T follicular helper cell (primary cell): ENCODE results near the gene VEGFC.

Experiments
- DNase-seq: peaks from one replicate; pipeline ENCODE4 v3.0.0-alpha.2; 2020; ENCODE audit warnings: low read depth

The VEGFC gene

DNA sequence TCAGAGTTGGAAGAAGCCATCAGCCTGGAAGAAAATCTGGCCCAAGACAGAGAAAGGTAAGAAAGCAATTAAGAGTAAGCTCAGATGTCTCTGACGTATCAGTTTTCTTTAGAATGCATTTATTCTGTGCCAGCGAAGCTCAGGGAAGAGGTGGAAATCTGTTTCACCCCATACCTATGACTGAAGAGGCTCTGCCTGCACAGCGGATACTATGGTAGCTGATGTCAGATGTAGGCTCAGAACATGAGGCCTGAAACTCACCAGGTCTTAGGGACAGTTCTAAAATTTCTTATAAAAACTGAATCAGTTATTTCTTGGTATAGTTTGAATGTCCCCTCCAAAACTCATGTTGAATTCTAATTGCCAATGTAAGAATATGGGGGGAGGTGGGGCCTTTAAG, 30.9 kb downstream of the VEGFC start:
- no peak for DNase-seq

DNA sequence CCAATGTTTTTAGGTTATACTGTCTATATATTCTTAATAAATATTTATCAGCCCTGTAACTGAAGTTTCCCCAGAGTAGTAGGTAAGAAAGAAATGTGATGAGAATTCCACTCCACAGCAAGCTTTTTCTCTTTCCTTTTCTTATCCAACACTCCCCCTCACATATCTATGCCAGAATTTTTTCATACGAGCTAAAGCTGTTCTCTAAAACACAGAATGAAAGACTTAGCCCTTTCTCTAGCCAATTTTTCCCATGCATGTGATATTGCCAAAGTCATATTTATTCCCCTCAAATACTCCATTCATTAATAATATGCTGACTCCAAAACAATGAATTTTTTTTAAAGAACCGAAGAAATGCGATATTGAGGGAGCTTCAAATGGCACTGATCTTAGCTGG, 32.3 kb downstream of the VEGFC start:
- no peak for DNase-seq

GRCh38 chr4:176758731-176759130, 34.0 kb downstream of the VEGFC start:
- no peak for DNase-seq

DNA sequence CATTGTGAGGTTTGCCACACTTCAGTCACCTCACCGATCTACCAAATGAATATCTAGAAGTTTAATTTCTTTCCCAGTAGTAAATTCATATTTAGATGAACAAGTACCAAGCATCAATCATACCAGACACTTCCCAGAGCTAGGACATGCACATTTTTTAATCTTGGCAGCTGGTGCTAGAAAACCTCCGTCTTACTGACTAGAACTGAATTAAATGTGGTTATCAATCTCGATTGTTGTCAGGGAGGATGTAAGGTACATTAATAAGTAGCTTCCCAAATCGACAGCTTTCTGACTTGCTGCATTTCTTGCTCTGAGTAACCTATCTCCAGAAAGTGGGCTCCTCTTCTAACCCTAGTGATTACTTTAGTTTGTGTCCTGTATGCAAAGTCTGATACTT, 34.4 kb downstream of the VEGFC start:
- no peak for DNase-seq

DNA sequence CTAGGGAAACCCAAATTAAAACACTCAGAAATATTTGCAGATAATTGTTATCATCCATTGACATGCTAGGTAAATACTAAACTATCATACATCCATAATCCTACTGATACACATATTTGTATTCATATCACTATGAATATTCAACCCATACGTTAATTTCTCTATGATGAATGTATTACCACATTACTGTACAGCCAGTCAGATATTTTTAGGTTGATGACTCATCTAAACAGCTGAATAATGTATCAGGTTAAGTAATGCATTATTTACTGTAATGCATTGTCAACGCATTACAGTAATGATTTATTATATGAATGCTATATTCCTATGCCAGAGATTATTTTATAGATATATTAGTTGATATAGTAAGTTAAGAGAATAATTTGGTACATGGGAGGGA, 37.1 kb downstream of the VEGFC start:
- no peak for DNase-seq

DNA sequence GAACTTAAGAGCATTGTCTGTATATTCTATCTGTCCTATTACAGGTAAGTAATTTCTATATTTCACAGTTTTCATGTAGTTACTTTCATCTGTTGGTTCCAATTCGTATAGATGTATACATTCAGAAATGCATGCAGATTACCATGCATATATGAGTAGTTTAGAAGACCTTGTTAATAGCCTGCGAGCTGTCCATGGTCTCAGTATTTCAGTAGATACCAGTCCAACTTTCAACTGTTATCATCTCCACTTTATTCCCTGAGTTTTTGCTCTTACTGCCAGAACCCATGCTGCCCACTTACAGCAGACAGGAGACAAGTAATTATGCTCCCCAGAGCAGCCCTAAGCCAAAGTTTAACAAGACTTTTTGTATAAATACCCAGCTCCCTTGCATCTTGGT, 37.7 kb downstream of the VEGFC start:
- DNase-seq, result no peak

DNA sequence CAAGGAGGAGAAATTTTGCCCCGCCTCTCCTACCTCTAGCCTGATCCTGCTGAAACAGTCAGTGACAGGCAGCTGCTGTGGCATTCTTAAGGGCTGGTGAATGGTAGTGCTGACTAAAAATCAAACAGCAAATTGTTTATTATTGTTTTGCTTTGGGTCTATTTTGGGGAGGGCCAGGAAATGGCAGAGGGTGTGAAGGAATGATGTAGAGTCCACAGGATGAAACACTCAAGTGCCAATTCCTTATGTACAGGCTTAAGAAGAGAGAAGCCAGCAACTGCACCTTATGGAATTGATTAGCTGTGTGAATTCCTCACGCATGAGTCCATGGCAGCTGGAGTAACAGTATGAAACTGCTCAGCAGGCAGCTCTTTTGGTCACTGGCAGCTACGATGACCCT, 39.7 kb downstream of the VEGFC start:
- DNase-seq, result no peak

DNA sequence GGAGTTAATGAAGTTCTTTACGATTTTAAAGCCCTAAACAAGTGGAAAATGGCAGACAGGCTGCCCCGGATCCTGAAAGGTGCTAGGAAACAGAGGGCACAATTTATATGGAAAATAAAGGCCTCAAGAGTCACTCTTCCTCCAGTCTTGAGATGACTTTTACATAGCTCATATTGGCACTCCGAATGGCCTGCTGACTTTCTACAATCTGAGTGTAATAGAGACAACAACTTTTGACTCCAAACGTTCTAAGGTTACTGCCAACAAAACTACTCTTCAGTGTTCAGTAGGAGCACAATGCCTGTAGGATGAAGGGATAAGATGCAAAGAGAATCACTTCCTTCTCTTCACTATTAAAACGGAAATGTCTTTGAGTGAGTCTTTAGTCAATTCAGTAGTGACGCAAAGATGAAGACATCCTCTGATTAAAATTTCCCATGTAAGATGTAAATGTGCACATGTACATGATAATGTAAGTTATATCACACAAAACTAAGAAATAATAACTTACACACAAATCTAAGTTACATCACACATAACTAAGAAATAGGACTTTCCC, 40.5 kb downstream of the VEGFC start:
- no peak for DNase-seq

DNA sequence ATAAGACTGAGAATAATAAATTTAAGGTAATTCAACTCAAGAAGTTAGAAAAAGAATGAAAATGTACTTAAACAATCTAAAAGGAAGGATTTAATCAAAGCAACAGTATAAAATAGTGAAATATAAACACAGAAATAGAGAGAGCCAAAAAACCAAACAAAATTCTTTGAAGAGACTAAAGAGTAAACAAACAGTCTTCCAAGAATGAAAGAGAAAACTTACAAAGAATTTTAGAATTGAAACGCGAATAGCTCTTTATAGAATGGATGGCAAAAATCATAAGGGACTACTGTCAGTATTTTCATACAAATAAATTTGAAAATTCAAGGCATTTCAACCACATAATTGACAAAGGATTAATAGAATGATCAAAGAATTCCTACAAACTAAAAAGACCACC, 41.7 kb downstream of the VEGFC start:
- no peak for DNase-seq

DNA sequence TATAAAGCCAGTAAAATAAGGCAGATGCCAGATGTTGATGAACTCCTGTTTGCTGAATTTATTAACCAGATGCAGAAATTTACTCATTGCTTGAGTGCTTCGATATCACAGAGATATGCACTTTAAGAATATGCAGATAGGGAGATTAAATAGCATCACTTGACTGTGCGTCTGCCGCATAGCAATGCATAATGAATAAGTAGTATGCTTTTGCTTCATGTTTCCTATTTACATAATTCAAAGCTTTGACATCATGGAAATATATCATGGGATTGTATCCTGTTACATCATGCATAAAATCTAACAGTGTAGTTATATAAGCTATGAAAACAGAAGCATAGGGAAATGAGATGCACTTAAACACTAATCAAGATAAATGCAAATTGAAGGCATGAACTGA, 45.9 kb downstream of the VEGFC start:
- DNase-seq, result no peak

DNA sequence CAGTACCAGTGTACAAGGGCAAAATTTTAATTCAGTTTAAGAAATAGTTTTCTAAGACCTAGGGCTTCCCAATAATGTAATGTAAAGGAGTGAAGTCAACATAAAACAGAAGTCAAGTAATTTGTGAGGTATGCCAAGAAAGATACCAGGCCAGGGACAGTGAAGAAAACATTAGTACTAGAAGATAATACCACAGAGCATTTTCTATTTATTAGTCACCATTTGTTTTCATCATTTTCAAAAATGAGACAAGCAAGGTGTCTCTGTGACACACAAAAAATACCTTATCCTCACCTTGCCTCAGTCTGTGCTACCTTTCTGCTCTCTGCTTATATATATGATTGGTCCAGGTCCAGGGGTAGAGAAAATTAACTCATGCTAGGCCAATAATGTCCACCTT, 46.8 kb downstream of the VEGFC start:
- DNase-seq, result no peak

DNA sequence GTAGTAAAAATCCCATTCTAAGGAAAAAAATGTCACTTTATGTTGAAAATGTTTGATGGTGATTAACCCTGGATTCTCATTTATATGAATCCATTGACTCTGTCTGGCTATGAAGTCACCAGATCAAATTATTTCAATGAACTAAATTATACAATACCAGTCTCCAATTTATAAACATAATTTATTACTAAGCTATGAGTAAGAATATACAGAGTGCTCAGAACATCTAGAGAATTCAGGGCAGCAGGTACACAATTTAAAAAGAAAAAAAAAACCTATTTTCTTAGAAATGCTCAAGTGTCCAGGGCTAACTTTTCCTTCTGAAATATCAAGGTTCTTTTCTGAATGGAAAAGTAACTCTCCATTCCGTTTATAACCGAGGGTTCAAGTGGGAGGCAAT, 48.6 kb downstream of the VEGFC start:
- DNase-seq, result no peak

- no peak for DNase-seq
Measured at GRCh38 chr4:176742211-176742610, 50.5 kb downstream of the VEGFC start.

- no peak for DNase-seq
Measured at GRCh38 chr4:176741253-176741652, 51.5 kb downstream of the VEGFC start.

- DNase-seq, result no peak
Measured at GRCh38 chr4:176735300-176735699, 57.4 kb downstream of the VEGFC start.

GRCh38 chr4:176734461-176734860, 58.3 kb downstream of the VEGFC start:
- DNase-seq, result no peak

GRCh38 chr4:176729489-176729888, 63.2 kb downstream of the VEGFC start:
- DNase-seq, result no peak

DNA sequence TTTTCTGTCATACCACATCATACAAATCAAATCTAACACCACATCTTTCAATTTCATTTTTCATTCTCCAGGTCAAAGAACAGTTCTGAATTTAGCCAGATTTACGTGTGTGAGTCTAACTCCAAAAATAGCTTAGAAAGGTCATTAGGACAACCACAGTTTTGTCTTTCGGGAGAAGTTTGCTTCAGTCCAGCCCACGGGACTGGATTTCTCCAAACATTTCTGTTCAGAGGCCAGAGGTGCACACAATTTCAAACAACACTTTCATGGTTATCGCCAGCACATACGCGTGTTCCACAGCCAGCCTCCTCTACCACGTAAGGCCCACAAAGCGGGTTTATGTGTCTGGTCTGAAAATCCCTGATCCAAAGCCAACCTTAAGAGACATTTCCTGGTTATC, 65.9 kb downstream of the VEGFC start:
- DNase-seq, result no peak

DNA sequence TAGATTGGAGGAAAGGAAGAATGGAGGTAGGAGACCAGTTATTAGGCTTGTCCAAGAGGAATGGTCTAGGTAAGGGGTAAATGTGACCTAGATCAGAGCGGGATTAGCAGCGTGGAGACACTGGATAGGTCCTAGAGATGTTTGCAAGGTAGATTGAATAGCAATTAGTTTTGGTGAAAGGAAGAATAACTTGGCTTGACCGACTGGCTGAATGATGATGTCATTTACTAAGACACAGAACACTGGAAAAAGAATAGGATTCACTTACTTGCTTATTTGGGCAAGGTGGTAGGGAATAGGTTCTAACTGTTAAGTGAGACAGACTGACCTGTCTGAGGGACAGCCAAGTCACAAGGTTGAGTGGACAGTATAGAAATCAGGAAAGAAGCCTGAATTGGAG, 71.3 kb downstream of the VEGFC start:
- DNase-seq, result no peak

- DNase-seq, result no peak
Measured at GRCh38 chr4:176718881-176719280, 73.8 kb downstream of the VEGFC start.

DNA sequence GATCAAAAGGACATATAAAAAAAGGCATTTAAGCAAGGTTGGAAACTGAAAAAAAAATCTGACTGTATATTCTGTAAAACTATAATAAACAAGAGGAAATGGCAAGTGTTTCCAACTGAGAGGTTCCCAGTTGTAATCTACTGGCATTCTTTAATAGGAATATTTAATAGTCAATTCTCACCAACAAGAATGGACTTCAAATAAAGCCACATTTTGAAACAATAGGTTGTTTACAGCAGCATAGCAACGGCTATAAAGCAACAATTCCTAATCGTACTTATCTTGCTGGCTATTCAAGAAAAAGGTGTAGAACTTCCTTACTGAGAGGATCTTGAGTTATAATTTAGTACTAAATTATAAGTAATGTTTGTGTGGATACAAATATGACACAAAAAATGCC, 75.5 kb downstream of the VEGFC start:
- DNase-seq, result no peak

GRCh38 chr4:176709417-176709816, 83.3 kb downstream of the VEGFC start:
- DNase-seq, result no peak

GRCh38 chr4:176708771-176709311, 83.9 kb downstream of the VEGFC start:
- no peak for DNase-seq

DNA sequence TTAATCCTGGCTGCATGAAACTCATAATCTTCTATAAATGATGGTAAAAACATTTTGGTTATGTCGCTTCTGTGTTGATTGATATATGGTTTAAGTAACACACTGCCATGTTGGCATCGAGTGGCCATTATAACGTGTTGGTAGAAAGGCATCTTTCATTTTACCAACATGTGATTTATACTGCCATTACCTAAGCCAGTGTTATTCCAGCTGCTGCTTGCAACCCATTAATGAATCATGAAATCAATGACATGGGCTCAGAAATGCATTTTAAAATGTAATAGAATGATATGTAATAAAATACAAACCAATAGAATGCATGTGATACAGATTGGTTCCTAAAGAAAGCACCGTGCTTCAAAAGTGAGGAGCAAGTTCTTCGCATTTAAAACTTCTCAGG, 102.0 kb downstream of the VEGFC start:
- no peak for DNase-seq
